GM06990 (cell line): Measurements from ENCODE around the gene AKAP6.

ENCODE experiments used
- DNase-seq: peaks from one replicate; pipeline ENCODE4 v3.0.0-alpha.2; 2011; ENCODE audit not compliant: insufficient read length; ENCODE audit errors: extremely low read depth
- H3K27me3 ChIP-seq: replicated peaks from 2 replicates; pipeline ENCODE4 v1.6.0; 2011; ENCODE audit warnings: low read length; ENCODE audit not compliant: control insufficient read depth, insufficient read depth
- H3K36me3 ChIP-seq: 2 replicates; pipeline ENCODE4 v1.5.1; 2011; ENCODE audit warnings: low read length; ENCODE audit not compliant: control insufficient read depth, insufficient read depth
- H3K4me3 ChIP-seq: replicated peaks from 2 replicates; pipeline ENCODE4 v1.5.1; 2011; ENCODE audit warnings: low read depth, mild to moderate bottlenecking, control low read depth, low read length
- TF ChIP-seq, protein P1 (sequence below): IDR thresholded peaks from 2 replicates; pipeline ENCODE4 v1.5.1; 2011; ENCODE audit warnings: low read length, control low read depth, mild to moderate bottlenecking, inconsistent platforms; ENCODE audit not compliant: insufficient read depth, poor library complexity, severe bottlenecking

AKAP6 gene

DNA sequence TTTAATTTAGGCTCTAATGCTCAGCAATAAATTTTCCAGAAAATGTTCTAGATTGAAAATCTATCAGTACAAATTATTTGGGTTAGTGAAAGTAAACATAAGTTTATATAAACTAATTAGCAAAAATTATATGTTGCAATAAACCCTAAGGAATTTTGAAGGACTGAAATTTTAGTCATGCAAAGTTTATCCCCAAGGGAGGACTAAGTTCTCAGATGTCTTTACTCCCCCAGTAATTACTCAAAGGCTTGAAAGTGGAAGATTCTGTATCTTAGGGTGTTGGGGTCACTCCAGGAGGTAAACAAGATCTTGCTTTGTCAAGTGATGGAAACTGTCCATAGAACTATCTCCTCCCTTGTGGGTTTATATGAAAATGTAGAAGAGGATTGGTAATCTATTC lies 183.7 kb downstream of the AKAP6 start:
- TF ChIP-seq, protein P1, sequence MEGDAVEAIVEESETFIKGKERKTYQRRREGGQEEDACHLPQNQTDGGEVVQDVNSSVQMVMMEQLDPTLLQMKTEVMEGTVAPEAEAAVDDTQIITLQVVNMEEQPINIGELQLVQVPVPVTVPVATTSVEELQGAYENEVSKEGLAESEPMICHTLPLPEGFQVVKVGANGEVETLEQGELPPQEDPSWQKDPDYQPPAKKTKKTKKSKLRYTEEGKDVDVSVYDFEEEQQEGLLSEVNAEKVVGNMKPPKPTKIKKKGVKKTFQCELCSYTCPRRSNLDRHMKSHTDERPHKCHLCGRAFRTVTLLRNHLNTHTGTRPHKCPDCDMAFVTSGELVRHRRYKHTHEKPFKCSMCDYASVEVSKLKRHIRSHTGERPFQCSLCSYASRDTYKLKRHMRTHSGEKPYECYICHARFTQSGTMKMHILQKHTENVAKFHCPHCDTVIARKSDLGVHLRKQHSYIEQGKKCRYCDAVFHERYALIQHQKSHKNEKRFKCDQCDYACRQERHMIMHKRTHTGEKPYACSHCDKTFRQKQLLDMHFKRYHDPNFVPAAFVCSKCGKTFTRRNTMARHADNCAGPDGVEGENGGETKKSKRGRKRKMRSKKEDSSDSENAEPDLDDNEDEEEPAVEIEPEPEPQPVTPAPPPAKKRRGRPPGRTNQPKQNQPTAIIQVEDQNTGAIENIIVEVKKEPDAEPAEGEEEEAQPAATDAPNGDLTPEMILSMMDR: no peak
- H3K36me3 ChIP-seq: no peaks in the 10 kb centered on the region
- DNase-seq: no peak
- H3K4me3 ChIP-seq: no peak overlapping the region
- no peaks in the 10 kb centered on the region for H3K27me3 ChIP-seq

DNA sequence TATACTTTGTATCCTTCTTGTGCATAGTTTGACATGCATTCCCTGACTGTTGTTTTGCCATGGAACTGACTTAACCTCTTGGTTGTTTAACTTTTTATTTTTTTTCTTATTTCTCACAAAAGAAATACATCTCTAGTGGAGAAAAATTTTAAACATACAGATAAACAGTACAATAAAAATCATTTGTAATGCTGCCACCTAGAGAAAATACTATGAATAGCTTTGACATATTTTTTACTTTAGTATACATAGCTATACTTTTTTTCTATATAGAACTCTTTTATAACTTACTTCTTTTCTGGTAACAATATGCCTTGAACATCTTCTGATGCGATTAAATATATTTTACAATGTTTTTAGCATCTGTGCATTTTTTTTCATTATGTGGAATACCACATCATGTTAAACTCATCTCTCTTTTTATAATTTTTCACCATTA lies 184.5 kb downstream of the AKAP6 start:
- H3K4me3 ChIP-seq: no peak overlapping the region
- TF ChIP-seq, protein P1: no peak
- DNase-seq: no peak
- no peaks in the 10 kb centered on the region for H3K27me3 ChIP-seq
- no peaks in the 10 kb centered on the region for H3K36me3 ChIP-seq

DNA sequence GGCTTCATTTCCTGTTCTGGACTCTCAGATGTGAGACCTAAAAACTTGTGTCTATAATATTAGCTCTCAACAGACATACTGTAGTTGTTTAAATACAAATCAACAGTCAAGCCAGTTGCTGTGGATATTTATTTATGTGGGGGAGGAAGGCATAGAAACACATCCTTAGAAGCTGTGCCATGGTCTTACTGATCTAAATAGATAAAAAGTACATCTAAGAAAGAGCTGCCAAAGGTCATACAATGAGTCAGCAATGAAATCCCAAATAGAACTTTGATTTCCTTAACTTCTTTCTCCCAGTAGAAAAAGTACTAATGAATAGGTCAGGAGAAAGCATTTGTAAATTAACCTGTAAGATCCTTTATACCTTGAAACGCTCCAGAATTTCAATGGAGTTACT lies 185.1 kb downstream of the AKAP6 start:
- Histone ChIP-seq H3K27me3 (no peaks in the 10 kb centered on the region), H3K36me3 (no peaks in the 10 kb centered on the region), H3K4me3 (no peak overlapping the region)
- TF ChIP-seq, protein P1: no peak
- DNase-seq: no peak

DNA sequence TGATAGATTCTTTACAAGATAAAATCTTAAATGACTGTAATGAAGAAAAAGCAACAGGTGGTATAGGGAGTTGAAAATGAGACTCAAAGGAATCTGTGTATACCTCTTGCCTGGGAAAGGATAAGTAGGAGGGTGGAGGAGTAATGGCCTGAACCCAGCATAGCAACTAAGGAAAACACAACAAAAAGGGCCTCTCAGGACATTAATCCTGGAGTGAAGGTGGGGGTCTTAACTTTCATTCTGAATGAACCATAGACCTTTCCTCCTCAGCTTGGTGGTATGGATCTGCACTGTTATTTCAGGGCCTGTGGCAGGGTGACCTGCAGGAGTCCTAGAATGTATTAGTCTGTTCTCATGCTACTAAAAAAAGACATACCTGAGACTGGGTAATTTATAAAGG lies 185.6 kb downstream of the AKAP6 start:
- no peak overlapping the region for H3K4me3 ChIP-seq
- no peak for DNase-seq
- TF ChIP-seq, protein P1: no peak
- no peaks in the 10 kb centered on the region for H3K27me3 ChIP-seq
- no peaks in the 10 kb centered on the region for H3K36me3 ChIP-seq

DNA sequence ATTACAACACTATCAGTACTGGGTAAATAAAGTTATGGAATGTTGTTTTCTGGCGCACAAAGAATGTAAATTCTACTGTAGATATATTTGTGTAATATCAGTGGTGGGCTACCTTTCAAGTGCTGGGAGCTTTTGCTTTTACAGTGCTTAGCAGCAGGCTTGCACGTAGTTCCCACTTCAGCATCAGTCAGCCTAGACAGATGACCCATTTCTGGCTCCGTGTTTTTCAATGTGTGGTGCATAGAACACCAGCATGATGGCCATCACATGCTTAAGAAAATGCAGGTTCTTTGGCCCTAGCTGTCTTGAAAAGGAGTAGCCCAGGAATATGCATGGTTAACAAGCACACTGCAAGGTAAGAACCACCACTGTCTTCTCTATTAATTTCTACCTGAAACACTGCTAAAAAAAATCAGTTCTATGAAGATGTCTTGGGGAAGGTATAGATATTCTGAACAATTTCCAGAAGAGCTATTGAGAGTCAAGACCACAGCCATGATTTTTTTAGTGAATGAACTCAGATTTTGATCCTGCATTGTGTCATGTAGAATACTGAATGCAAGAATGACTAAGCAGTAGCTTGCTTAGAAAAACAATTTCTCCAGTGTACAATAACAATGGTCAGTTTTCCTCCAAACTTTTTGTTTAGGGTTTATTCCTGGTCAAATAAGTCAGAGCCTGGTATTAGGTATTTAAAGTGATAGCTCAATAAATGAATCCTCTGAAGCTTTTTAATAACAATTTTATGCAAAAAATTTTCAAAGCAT lies 195.7 kb downstream of the AKAP6 start:
- Histone ChIP-seq H3K27me3 (no peaks in the 10 kb centered on the region), H3K36me3 (no peaks in the 10 kb centered on the region), H3K4me3 (no peak overlapping the region)
- TF ChIP-seq, protein P1: no peak
- DNase-seq: no peak
